NT2/D1 (cell line): ENCODE measurements around the gene GSG1L.

Experiments used
- DNase-seq: peaks from one replicate; pipeline ENCODE4 v3.0.0-alpha.2; 2011; ENCODE audit warnings: low read depth, low spot score
- H3K27me3 ChIP-seq: 2 replicates; pipeline ENCODE4 v1.6.0; 2011; ENCODE audit warnings: mild to moderate bottlenecking; ENCODE audit not compliant: insufficient read length, insufficient read depth
- H3K36me3 ChIP-seq: 2 replicates; pipeline ENCODE4 v1.6.1; 2011; ENCODE audit warnings: mild to moderate bottlenecking, low read length, mixed read lengths; ENCODE audit not compliant: insufficient read depth, insufficient read length
- H3K4me1 ChIP-seq: 2 replicates; pipeline ENCODE4 v1.5.1; 2011; ENCODE audit not compliant: insufficient read depth, insufficient read length
- H3K4me3 ChIP-seq: 2 replicates; pipeline ENCODE4 v1.5.1; 2011; ENCODE audit warnings: low read depth; ENCODE audit not compliant: insufficient read length
- H3K9ac ChIP-seq: 2 replicates; pipeline ENCODE4 v1.6.0; 2011; ENCODE audit warnings: low read depth; ENCODE audit not compliant: insufficient read length
- H3K9me3 ChIP-seq: 2 replicates; pipeline ENCODE4 v1.5.1; 2011; ENCODE audit warnings: mild to moderate bottlenecking, low read length; ENCODE audit not compliant: insufficient read depth
- SUZ12 ChIP-seq: IDR thresholded peaks from 2 replicates; pipeline ENCODE4 v1.6.1; 2011; ENCODE audit not compliant: insufficient read length, insufficient read depth; ENCODE audit errors: extremely low read depth
- YY1 ChIP-seq: IDR thresholded peaks from 2 replicates; pipeline ENCODE4 v1.6.1; 2011; ENCODE audit not compliant: insufficient read length, insufficient read depth
- ZNF274 ChIP-seq: IDR thresholded peaks from 2 replicates; pipeline ENCODE4 v1.6.1; 2011; ENCODE audit warnings: mild to moderate bottlenecking, low read depth, low read length

GSG1L gene

GRCh38 chr16:28063591-28064061, at the start of gene GSG1L:
TSS of gene GSG1L (minus strand) at chr16:28063714. CDS start at chr16:28063424, 290 bp downstream.
- no peaks in the 10 kb centered on the region for H3K9me3 ChIP-seq
- no peak for DNase-seq
- peaks cover 14% of the 10 kb centered on the region for H3K4me1 ChIP-seq
- H3K9ac ChIP-seq, result peak within 1 kb of the TSS; percentile 86
- H3K36me3 ChIP-seq, result no peaks in the 10 kb centered on the region
- TF ChIP-seq SUZ12 (no peak), YY1 (no peak), ZNF274 (no peak)
- peaks cover 40% of the 10 kb centered on the region for H3K27me3 ChIP-seq
- H3K4me3 ChIP-seq, result peak within 1 kb of the TSS; percentile 65

- DNase-seq, result no peak
- peaks cover 4% of the 10 kb centered on the region for H3K4me1 ChIP-seq
- no peak overlapping the region for H3K4me3 ChIP-seq
- no peak overlapping the region for H3K9ac ChIP-seq
- TF ChIP-seq SUZ12 (no peak), ZNF274 (no peak)
- no peaks in the 10 kb centered on the region for H3K9me3 ChIP-seq
- peaks cover 90% of the 10 kb centered on the region for H3K36me3 ChIP-seq
- H3K27me3 ChIP-seq, result no peaks in the 10 kb centered on the region
Observed at GRCh38 chr16:28112908-28113307, 49.4 kb upstream of the GSG1L start.

GRCh38 chr16:28110977-28111376, 47.5 kb upstream of the GSG1L start:
- H3K36me3 ChIP-seq, result peaks cover 91% of the 10 kb centered on the region
- H3K9me3 ChIP-seq, result no peaks in the 10 kb centered on the region

GRCh38 chr16:28110479-28110878, 47.0 kb upstream of the GSG1L start:
- no peak overlapping the region for H3K9ac ChIP-seq
- no peak overlapping the region for H3K4me3 ChIP-seq
- no peaks in the 10 kb centered on the region for H3K9me3 ChIP-seq
- H3K4me1 ChIP-seq, result peaks cover 4% of the 10 kb centered on the region
- TF ChIP-seq YY1 (no peak), SUZ12 (no peak), ZNF274 (no peak)
- H3K36me3 ChIP-seq, result peaks cover 91% of the 10 kb centered on the region
- no peak for DNase-seq
- H3K27me3 ChIP-seq, result no peaks in the 10 kb centered on the region

More at GRCh38 chr16:28110977-28111376, 47.5 kb upstream of the GSG1L start:
- Histone ChIP-seq H3K27me3 (no peaks in the 10 kb centered on the region), H3K9ac (no peak overlapping the region), H3K4me3 (no peak overlapping the region), H3K4me1 (peaks cover 4% of the 10 kb centered on the region)
- TF ChIP-seq YY1, result no peak
- TF ChIP-seq SUZ12, result no peak
- no peak for TF ChIP-seq ZNF274
- no peak for DNase-seq

- no peak for DNase-seq
- H3K9ac ChIP-seq, result no peak overlapping the region
Observed at GRCh38 chr16:28110074-28110473, 46.6 kb upstream of the GSG1L start.

GRCh38 chr16:28108590-28109247, 45.2 kb upstream of the GSG1L start:
- Histone ChIP-seq H3K4me1 (peaks cover 4% of the 10 kb centered on the region), H3K4me3 (no peak overlapping the region), H3K9me3 (no peaks in the 10 kb centered on the region), H3K9ac (no peak overlapping the region), H3K36me3 (peaks cover 91% of the 10 kb centered on the region), H3K27me3 (no peaks in the 10 kb centered on the region)
- no peak for DNase-seq
- TF ChIP-seq SUZ12 (no peak), ZNF274 (no peak), YY1 (no peak)

More at GRCh38 chr16:28110074-28110473, 46.6 kb upstream of the GSG1L start:
- H3K4me1 ChIP-seq, result peaks cover 4% of the 10 kb centered on the region
- no peaks in the 10 kb centered on the region for H3K9me3 ChIP-seq
- TF ChIP-seq SUZ12, result no peak
- TF ChIP-seq YY1, result no peak
- TF ChIP-seq ZNF274, result no peak
- no peaks in the 10 kb centered on the region for H3K27me3 ChIP-seq
- no peak overlapping the region for H3K4me3 ChIP-seq
- H3K36me3 ChIP-seq, result peaks cover 91% of the 10 kb centered on the region

GRCh38 chr16:28107232-28107631, 43.7 kb upstream of the GSG1L start:
- H3K4me1 ChIP-seq, result peaks cover 4% of the 10 kb centered on the region
- H3K27me3 ChIP-seq, result no peaks in the 10 kb centered on the region
- TF ChIP-seq ZNF274, result no peak
- no peak overlapping the region for H3K4me3 ChIP-seq
- peaks cover 95% of the 10 kb centered on the region for H3K36me3 ChIP-seq
- no peak overlapping the region for H3K9ac ChIP-seq
- DNase-seq, result no peak
- H3K9me3 ChIP-seq, result no peaks in the 10 kb centered on the region
